Measurements from ENCODE around the gene SEZ6.

- TF ChIP-seq CTCF (conservative IDR thresholded peaks at IDR 0.05 in 1 of 2, IDR thresholded peaks at IDR 0.05 in 1 of 2; ENCODE audit: low read depth in 1 of 2, low read length in 2 of 2): no peak
- no peak for TF ChIP-seq EZH2 (IDR thresholded peaks at IDR 0.05; ENCODE audit: low read length, missing control alignments)
Observed at GRCh38 chr17:28907709-28908475, 97.9 kb downstream of the SEZ6 start.
